DND-41 (cell line): ENCODE results near the gene NPIPB9.
"Not testable (repeated sequence)": the region's sequence is repeated elsewhere in the genome, so short reads cannot be mapped to it uniquely, and the experiment has no call there.

Experiments
- CTCF ChIP-seq: IDR thresholded peaks from 2 replicates; pipeline ENCODE4 v1.5.1; 2012; ENCODE audit warnings: borderline replicate concordance, low read length, moderate library complexity, mild to moderate bottlenecking; ENCODE audit not compliant: poor library complexity, severe bottlenecking; ENCODE audit errors: extremely low read depth
- EZH2 ChIP-seq: IDR thresholded peaks from 3 replicates; pipeline ENCODE4 v1.6.1; 2012; ENCODE audit warnings: borderline replicate concordance, low read depth, mild to moderate bottlenecking, moderate library complexity, low read length, inconsistent platforms; ENCODE audit not compliant: severe bottlenecking

- peak; percentile 63 for TF ChIP-seq CTCF
- not testable (repeated sequence) for TF ChIP-seq EZH2
These were observed 50.8 kb downstream of the NPIPB9 start for GRCh38 chr16:28802235-28803019.
